H9 (cell line): ENCODE data around the gene SMCO4. TPM values are rescaled to one million over a fixed set of nuclear protein-coding genes. Genes with fewer than 3 reads are reported as not detected.

Experiments used
- DNase-seq: peaks from one replicate; pipeline ENCODE4 v3.0.0-alpha.2; 2017
- H2AFZ ChIP-seq: one replicate; pipeline ENCODE4 v1.6.1; 2013; ENCODE audit warnings: mild to moderate bottlenecking, low read length, control low read depth, moderate library complexity
- H2AK5ac ChIP-seq: 2 replicates; pipeline ENCODE4 v1.6.1; 2013; ENCODE audit warnings: low read length, control low read depth, mixed read lengths; ENCODE audit not compliant: insufficient read length
- H2BK120ac ChIP-seq: one replicate; pipeline ENCODE4 v1.6.1; 2013; ENCODE audit warnings: low read depth, mild to moderate bottlenecking, low read length, control low read depth, inconsistent platforms; ENCODE audit not compliant: poor library complexity, severe bottlenecking
- H2BK12ac ChIP-seq: 2 replicates; pipeline ENCODE4 v1.6.1; 2013; ENCODE audit warnings: low read length, control low read depth, mixed read lengths, low read depth; ENCODE audit not compliant: insufficient read length
- H2BK15ac ChIP-seq: 2 replicates; pipeline ENCODE4 v1.6.1; 2013; ENCODE audit warnings: low read depth, low read length, control low read depth
- H2BK20ac ChIP-seq: one replicate; pipeline ENCODE4 v1.6.1; 2013; ENCODE audit warnings: low read depth, mild to moderate bottlenecking, low read length, control low read depth, inconsistent platforms; ENCODE audit not compliant: poor library complexity, severe bottlenecking
- H2BK5ac ChIP-seq: 2 replicates; pipeline ENCODE4 v1.6.1; 2013; ENCODE audit warnings: low read length, control low read depth, mixed read lengths; ENCODE audit not compliant: insufficient read length
- H3K14ac ChIP-seq: 2 replicates; pipeline ENCODE4 v1.6.1; 2013; ENCODE audit warnings: low read length, control low read depth; ENCODE audit not compliant: insufficient read depth
- H3K18ac ChIP-seq: 2 replicates; pipeline ENCODE4 v1.6.1; 2013; ENCODE audit warnings: low read depth, mild to moderate bottlenecking, mixed read lengths, low read length, control low read depth; ENCODE audit not compliant: insufficient read length
- H3K23ac ChIP-seq: 2 replicates; pipeline ENCODE4 v1.6.1; 2013; ENCODE audit warnings: low read length, control low read depth, mixed read lengths, low read depth; ENCODE audit not compliant: insufficient read length
- H3K23me2 ChIP-seq: 2 replicates; pipeline ENCODE4 v1.6.1; 2013; ENCODE audit warnings: low read depth, mild to moderate bottlenecking, mixed read lengths, low read length, control low read depth; ENCODE audit not compliant: insufficient read length, poor library complexity, severe bottlenecking
- H3K27ac ChIP-seq: 2 replicates; pipeline ENCODE4 v1.5.1; 2013; ENCODE audit warnings: low read length, control low read depth, mixed read lengths, low read depth; ENCODE audit not compliant: insufficient read length
- H3K27me3 ChIP-seq: 2 replicates; pipeline ENCODE4 v1.6.1; 2013; ENCODE audit warnings: low read length, control low read depth, inconsistent platforms; ENCODE audit not compliant: insufficient read depth
- H3K4ac ChIP-seq: 2 replicates; pipeline ENCODE4 v1.6.1; 2013; ENCODE audit warnings: low read depth, mild to moderate bottlenecking, control low read depth, inconsistent platforms, low read length, moderate library complexity
- H3K4me1 ChIP-seq: 2 replicates; pipeline ENCODE4 v1.6.1; 2013; ENCODE audit warnings: low read length, control low read depth, inconsistent platforms; ENCODE audit not compliant: insufficient read depth
- H3K4me2 ChIP-seq: 2 replicates; pipeline ENCODE4 v1.6.1; 2013; ENCODE audit warnings: low read length, control low read depth, mixed read lengths; ENCODE audit not compliant: insufficient read length, insufficient read depth
- H3K56ac ChIP-seq: 2 replicates; pipeline ENCODE4 v1.6.1; 2013; ENCODE audit warnings: low read depth, mild to moderate bottlenecking, mixed read lengths, low read length, control low read depth; ENCODE audit not compliant: insufficient read length
- H3K79me1 ChIP-seq: 2 replicates; pipeline ENCODE4 v1.6.1; 2013; ENCODE audit warnings: low read depth, mild to moderate bottlenecking, moderate library complexity, low read length, control low read depth, inconsistent platforms; ENCODE audit not compliant: insufficient read depth, poor library complexity, severe bottlenecking
- H3K79me2 ChIP-seq: 2 replicates; pipeline ENCODE4 v1.6.1; 2013; ENCODE audit warnings: low read length, control low read depth, inconsistent platforms; ENCODE audit not compliant: insufficient read depth
- H3K9ac ChIP-seq: 2 replicates; pipeline ENCODE4 v1.6.1; 2013; ENCODE audit warnings: low read length, control low read depth, mixed read lengths; ENCODE audit not compliant: insufficient read length; ENCODE audit errors: extremely low read depth
- H3K9me3 ChIP-seq: one replicate; pipeline ENCODE4 v1.6.1; 2013; ENCODE audit warnings: low read depth, low read length, inconsistent platforms; ENCODE audit not compliant: control insufficient read depth
- H3T11ph ChIP-seq: one replicate; pipeline ENCODE4 v1.6.1; 2013; ENCODE audit warnings: mild to moderate bottlenecking, low read length, control low read depth, inconsistent platforms
- H4K20me1 ChIP-seq: one replicate; pipeline ENCODE4 v1.6.1; 2013; ENCODE audit not compliant: control insufficient read depth, insufficient read length, insufficient read depth
- H4K5ac ChIP-seq: 2 replicates; pipeline ENCODE4 v1.6.1; 2013; ENCODE audit warnings: low read depth, mild to moderate bottlenecking, mixed read lengths, low read length, control low read depth; ENCODE audit not compliant: insufficient read length
- H4K8ac ChIP-seq: replicated peaks from 2 replicates; pipeline ENCODE4 v1.6.1; 2013; ENCODE audit warnings: low read length, control low read depth, mixed read lengths, low read depth; ENCODE audit not compliant: insufficient read length
- H4K91ac ChIP-seq: 2 replicates; pipeline ENCODE4 v1.6.1; 2013; ENCODE audit warnings: low read depth, mild to moderate bottlenecking, moderate library complexity, mixed read lengths, low read length, control low read depth; ENCODE audit not compliant: insufficient read length
- H3K27ac Mint-ChIP-seq, 3 experiments: 2 replicates in 2 of 3; 3 replicates in 1 of 3; pipeline ENCODE4 v1.8.0; 2020 to 2021; ENCODE audit warnings: mixed read lengths in 3 of 3, mild to moderate bottlenecking in 1 of 3, moderate library complexity in 1 of 3
- H3K27me3 Mint-ChIP-seq: 2 replicates; pipeline ENCODE4 v1.8.0; 2021; ENCODE audit warnings: low read depth, mild to moderate bottlenecking, moderate library complexity, mixed read lengths
- H3K36me3 Mint-ChIP-seq, 3 experiments: 2 replicates in 2 of 3; 3 replicates in 1 of 3; pipeline ENCODE4 v1.8.0; 2020 to 2021; ENCODE audit warnings: low read depth in 3 of 3, mixed read lengths in 3 of 3; ENCODE audit not compliant: insufficient read depth in 1 of 3
- H3K4me1 Mint-ChIP-seq, 2 experiments: 2 replicates each; pipeline ENCODE4 v1.8.0; 2020; ENCODE audit warnings: mixed read lengths in 2 of 2
- H3K4me3 Mint-ChIP-seq, 2 experiments: 2 replicates in 1 of 2; 3 replicates in 1 of 2; pipeline ENCODE4 v1.8.0; 2020 to 2021; ENCODE audit warnings: mild to moderate bottlenecking in 2 of 2, mixed read lengths in 2 of 2, moderate library complexity in 1 of 2
- H3K9me3 Mint-ChIP-seq, 2 experiments: 2 replicates in 1 of 2; 3 replicates in 1 of 2; pipeline ENCODE4 v1.8.0; 2020; ENCODE audit warnings: mild to moderate bottlenecking in 2 of 2, mixed read lengths in 2 of 2, moderate library complexity in 1 of 2
- WGBS: extraction: QIAGEN DNeasy Blood & Tissue Kit; methylation state at CpG from one replicate; pipeline ENCODE4 v1.1.7; 2013; ENCODE audit warnings: missing lambda C conversion rate, low lambda C conversion rate, mixed read lengths; ENCODE audit not compliant: insufficient read length; ENCODE audit errors: extremely low coverage; 5-methylcytosine and 5-hydroxymethylcytosine counted together
- total RNA-seq: library from RNA; stranded (reverse); gene quantifications from 2 replicates; pipeline ENCODE4 v1.2.1, GENCODE V29; 2021
- TF ChIP-seq, protein P1 (sequence below): fragments of 200-600 bp; sonication (generic); conservative IDR thresholded peaks from 3 replicates; pipeline ENCODE4 v1.8.0; 2021; ENCODE audit warnings: antibody characterized with exemption, mild to moderate bottlenecking

SMCO4 gene
- total RNA-seq, 1 experiment from 2014 or later, result 35.6 TPM

- WGBS, result no CpG with 5 or more reads among the region's 7 CpGs
- H3K4me2 ChIP-seq, result no peak overlapping the region
- TF ChIP-seq, protein P1, sequence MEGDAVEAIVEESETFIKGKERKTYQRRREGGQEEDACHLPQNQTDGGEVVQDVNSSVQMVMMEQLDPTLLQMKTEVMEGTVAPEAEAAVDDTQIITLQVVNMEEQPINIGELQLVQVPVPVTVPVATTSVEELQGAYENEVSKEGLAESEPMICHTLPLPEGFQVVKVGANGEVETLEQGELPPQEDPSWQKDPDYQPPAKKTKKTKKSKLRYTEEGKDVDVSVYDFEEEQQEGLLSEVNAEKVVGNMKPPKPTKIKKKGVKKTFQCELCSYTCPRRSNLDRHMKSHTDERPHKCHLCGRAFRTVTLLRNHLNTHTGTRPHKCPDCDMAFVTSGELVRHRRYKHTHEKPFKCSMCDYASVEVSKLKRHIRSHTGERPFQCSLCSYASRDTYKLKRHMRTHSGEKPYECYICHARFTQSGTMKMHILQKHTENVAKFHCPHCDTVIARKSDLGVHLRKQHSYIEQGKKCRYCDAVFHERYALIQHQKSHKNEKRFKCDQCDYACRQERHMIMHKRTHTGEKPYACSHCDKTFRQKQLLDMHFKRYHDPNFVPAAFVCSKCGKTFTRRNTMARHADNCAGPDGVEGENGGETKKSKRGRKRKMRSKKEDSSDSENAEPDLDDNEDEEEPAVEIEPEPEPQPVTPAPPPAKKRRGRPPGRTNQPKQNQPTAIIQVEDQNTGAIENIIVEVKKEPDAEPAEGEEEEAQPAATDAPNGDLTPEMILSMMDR, result no peak
Measured at GRCh38 chr11:93571612-93572011, 28.4 kb upstream of the SMCO4 start.

More at GRCh38 chr11:93571612-93572011, 28.4 kb upstream of the SMCO4 start:
- Mint-ChIP-seq H3K27ac (no peak overlapping the region; a peak in 1 of 7 replicates), H3K36me3 (no peaks in the 10 kb centered on the region), H3K27me3 (no peaks in the 10 kb centered on the region), H3K4me1 (peaks cover 7 to 9% of the 10 kb centered on the region in 2 experiments), H3K4me3 (no peak overlapping the region), H3K9me3 (no peaks in the 10 kb centered on the region)
- Histone ChIP-seq H2BK120ac (no peak overlapping the region), H2AFZ (no peak overlapping the region), H4K20me1 (no peaks in the 10 kb centered on the region), H2AK5ac (no peak overlapping the region), H3K23ac (no peak overlapping the region), H4K5ac (no peak overlapping the region), H3K27ac (no peak overlapping the region), H3K18ac (no peak overlapping the region), H3K79me2 (no peaks in the 10 kb centered on the region), H2BK12ac (no peak overlapping the region), H2BK20ac (no peak overlapping the region), H4K8ac (no peak overlapping the region), H3K56ac (no peak overlapping the region), H3K9ac (no peak overlapping the region), H2BK5ac (no peak overlapping the region), H4K91ac (no peak overlapping the region), H3K23me2 (no peaks in the 10 kb centered on the region), H3K27me3 (no peaks in the 10 kb centered on the region), H3K79me1 (no peaks in the 10 kb centered on the region), H3K14ac (no peak overlapping the region), H2BK15ac (no peak overlapping the region), H3K9me3 (no peaks in the 10 kb centered on the region), H3K4me1 (no peaks in the 10 kb centered on the region), H3T11ph (no peak overlapping the region), H3K4ac (no peak overlapping the region)
- no peak for DNase-seq
